H4 (cell line): ENCODE measurements around the gene GPR155. TPM values are rescaled to one million over a fixed set of nuclear protein-coding genes. Genes with fewer than 3 reads are reported as not detected.

ENCODE experiments used
- total RNA-seq: library from RNA; depleted of rRNA; stranded (reverse); fragments of >200 nt; shearing (Covaris generic); gene quantifications from 2 replicates; pipeline ENCODE4 v1.2.3, GENCODE V29; 2014; rRNA removed

The GPR155 gene
- total RNA-seq, 1 experiment from 2014 or later, result 1.5 TPM

Other genes with a start within 250 kb of the GPR155 start
- 97.4 and 117 TPM in 2 replicates for gene OLA1, start 238.5 kb downstream of the GPR155 start, total RNA-seq
- 0.10 TPM in 2 replicates for gene SP9, start 152.1 kb downstream of the GPR155 start, total RNA-seq
- 15.4 and 15.6 TPM in 2 replicates for gene SCRN3, start 91.3 kb downstream of the GPR155 start, total RNA-seq
- gene WIPF1, start 110.8 kb upstream of the GPR155 start, total RNA-seq, result 6.3 and 7.3 TPM in 2 replicates